Measurements from ENCODE around the gene SLC6A20. TPM values are rescaled to one million over a fixed set of nuclear protein-coding genes. Genes with fewer than 3 reads are reported as not detected.

The SLC6A20 gene
- total RNA-seq, 5 donors from 2014 or later (not counting 1 experiment from before 2014, with no cell fraction given), result 0.12 to 0.44 (median 0.24) TPM; not detected in 1

- Mint-ChIP-seq H3K9me3 (peaks cover 0 to 5% (median 2%) of the 10 kb centered on the region in 3 donors), H3K27ac (no peak overlapping the region), H3K36me3 (peaks cover 50% of the 10 kb centered on the region), H3K4me3 (no peak overlapping the region), H3K4me1 (peaks cover 0 to 6% (median 0%) of the 10 kb centered on the region in 3 donors), H3K27me3 (no peaks in the 10 kb centered on the region)
- ATAC-seq (replicated peaks in 1 of 4) (no peak), DNase-seq (no peak)
- Histone ChIP-seq H3K4me1 (ENCODE audit: control insufficient read depth in 1 of 2, extremely low read depth in 1 of 2, insufficient read depth in 2 of 2, low read length in 2 of 2) (no peaks in the 10 kb centered on the region), H3K27me3 (replicated peaks in 1 of 2; ENCODE audit: control insufficient read depth in 2 of 2, extremely low read depth in 1 of 2, insufficient read depth in 2 of 2, low read length in 1 of 2) (no peaks in the 10 kb centered on the region), H3K36me3 (ENCODE audit: control insufficient read depth in 2 of 2, extremely low read depth in 1 of 2, insufficient read depth in 1 of 2, low read length in 1 of 2) (peaks cover 4 to 6% of the 10 kb centered on the region in 2 donors), H3K4me3 (ENCODE audit: control insufficient read depth in 1 of 2, extremely low read depth in 1 of 2, low read length in 1 of 2) (no peak overlapping the region), H3K27ac (ENCODE audit: low read length) (no peak overlapping the region), H3K9me3 (no peaks in the 10 kb centered on the region)
- WGBS (ENCODE audit: insufficient coverage), result 78% methylated on average over 2 of the region's 2 CpGs
- ChIA-PET CTCF (no interaction called here), POLR2A (no interaction called here)
Measured at GRCh38 chr3:45819543-45819942, 23.2 kb upstream of the SLC6A20 start.

DNA sequence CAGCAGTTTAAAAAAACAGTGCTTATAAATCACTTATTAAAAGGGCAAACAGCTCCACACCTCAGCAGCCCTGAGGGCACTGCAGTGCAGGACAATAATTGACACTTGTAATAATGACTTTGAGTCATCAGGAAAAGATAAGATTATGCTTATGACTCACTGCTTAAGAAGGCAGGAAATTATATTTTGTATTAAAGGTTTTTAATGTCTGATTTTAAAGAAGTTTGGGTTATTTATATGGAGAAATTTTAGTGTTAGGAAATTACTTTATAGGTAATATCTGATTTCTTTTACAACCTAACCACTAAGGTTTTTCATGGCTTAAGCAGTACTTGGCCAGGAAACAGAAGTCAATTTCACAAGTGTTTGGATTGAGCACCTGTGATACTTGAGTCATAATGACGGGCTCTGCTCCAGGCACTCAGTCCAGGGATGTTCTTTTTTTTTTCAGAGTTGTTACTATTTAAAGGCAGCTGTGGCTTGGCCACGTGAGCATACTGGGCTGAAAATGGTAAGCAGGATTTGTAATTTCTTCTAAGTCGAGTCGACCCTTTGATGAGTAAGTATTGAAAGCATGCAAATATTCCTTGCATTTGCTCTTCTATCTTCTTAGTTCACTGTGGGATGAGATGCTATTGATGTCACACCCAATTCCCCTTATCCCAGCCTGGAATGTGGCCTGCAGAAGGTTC, 21.6 kb upstream of the SLC6A20 start:
- H3K27ac ChIP-seq (ENCODE audit: low read length), result no peak overlapping the region
- Mint-ChIP-seq H3K4me3 (no peak overlapping the region), H3K9me3 (peaks cover 0 to 5% (median 2%) of the 10 kb centered on the region in 3 donors), H3K4me1 (peaks cover 0 to 6% (median 0%) of the 10 kb centered on the region in 3 donors), H3K27ac (no peak overlapping the region), H3K36me3 (peaks cover 46% of the 10 kb centered on the region), H3K27me3 (no peaks in the 10 kb centered on the region)
- ChIA-PET CTCF (no interaction called here), POLR2A (no interaction called here)
- WGBS (ENCODE audit: insufficient coverage), result 0% methylated on average over 1 of the region's 4 CpGs
- no peaks in the 10 kb centered on the region for H3K9me3 ChIP-seq
- DNase-seq (no peak), ATAC-seq (replicated peaks in 1 of 4) (no peak)
- H3K4me1 ChIP-seq (ENCODE audit: control insufficient read depth in 1 of 2, extremely low read depth in 1 of 2, insufficient read depth in 2 of 2, low read length in 2 of 2), result no peaks in the 10 kb centered on the region
- H3K4me3 ChIP-seq (ENCODE audit: control insufficient read depth in 1 of 2, extremely low read depth in 1 of 2, low read length in 1 of 2), result no peak overlapping the region
- peaks cover 3 to 6% of the 10 kb centered on the region in 2 donors for H3K36me3 ChIP-seq (ENCODE audit: control insufficient read depth in 2 of 2, extremely low read depth in 1 of 2, insufficient read depth in 1 of 2, low read length in 1 of 2)
- no peaks in the 10 kb centered on the region for H3K27me3 ChIP-seq (replicated peaks in 1 of 2; ENCODE audit: control insufficient read depth in 2 of 2, extremely low read depth in 1 of 2, insufficient read depth in 2 of 2, low read length in 1 of 2)

GRCh38 chr3:45816544-45816943, 20.2 kb upstream of the SLC6A20 start:
- WGBS (ENCODE audit: insufficient coverage), result 90% methylated on average over 2 of the region's 3 CpGs
- no peak overlapping the region for H3K4me3 Mint-ChIP-seq
- Histone ChIP-seq H3K27ac (ENCODE audit: low read length) (no peak overlapping the region), H3K27me3 (replicated peaks in 1 of 2; ENCODE audit: control insufficient read depth in 2 of 2, extremely low read depth in 1 of 2, insufficient read depth in 2 of 2, low read length in 1 of 2) (no peaks in the 10 kb centered on the region), H3K36me3 (ENCODE audit: control insufficient read depth in 2 of 2, extremely low read depth in 1 of 2, insufficient read depth in 1 of 2, low read length in 1 of 2) (peaks cover under 1 to 6% of the 10 kb centered on the region in 2 donors), H3K4me1 (ENCODE audit: control insufficient read depth in 1 of 2, extremely low read depth in 1 of 2, insufficient read depth in 2 of 2, low read length in 2 of 2) (no peaks in the 10 kb centered on the region), H3K4me3 (ENCODE audit: control insufficient read depth in 1 of 2, extremely low read depth in 1 of 2, low read length in 1 of 2) (no peak overlapping the region), H3K9me3 (no peaks in the 10 kb centered on the region)
- H3K9me3 Mint-ChIP-seq, result peaks cover 0 to 5% (median 2%) of the 10 kb centered on the region in 3 donors
- peaks cover 0 to 6% (median 0%) of the 10 kb centered on the region in 3 donors for H3K4me1 Mint-ChIP-seq
- CTCF ChIA-PET, result interaction anchor here in 1 of 2 donors (0.6 kb wide), 1 partner anchor 743 kb away, joined by 3 read pairs; no protein-coding TSS in a partner anchor
- ATAC-seq (replicated peaks in 1 of 4) (no peak), DNase-seq (no peak)
- POLR2A ChIA-PET, result no interaction called here
- H3K27ac Mint-ChIP-seq, result no peak overlapping the region
- peaks cover 37% of the 10 kb centered on the region for H3K36me3 Mint-ChIP-seq
- H3K27me3 Mint-ChIP-seq, result no peaks in the 10 kb centered on the region

DNA sequence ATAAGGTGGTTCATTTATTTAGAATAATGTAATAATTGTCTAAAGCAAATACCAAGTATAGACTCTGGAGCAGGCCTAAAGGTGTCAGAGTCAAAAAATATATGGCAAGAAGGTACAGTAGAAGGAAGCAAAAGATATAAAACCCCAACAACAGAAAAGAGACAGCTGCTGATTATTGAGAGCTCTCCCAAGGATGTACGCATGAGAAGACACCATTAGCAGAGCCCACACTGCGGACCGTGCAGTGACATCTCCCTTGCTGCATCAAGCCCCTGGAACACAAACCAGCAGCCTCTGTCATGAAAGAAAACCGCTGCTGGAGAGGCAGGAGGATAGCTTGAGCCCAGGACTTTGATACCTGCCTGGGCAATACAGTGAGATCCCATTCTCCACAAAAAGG, 18.0 kb upstream of the SLC6A20 start:
- no peaks in the 10 kb centered on the region for H3K4me1 ChIP-seq (ENCODE audit: control insufficient read depth in 1 of 2, extremely low read depth in 1 of 2, insufficient read depth in 2 of 2, low read length in 2 of 2)
- no peak overlapping the region for H3K4me3 Mint-ChIP-seq
- no peak overlapping the region for H3K27ac ChIP-seq (ENCODE audit: low read length)
- peaks cover 0 to 5% (median 2%) of the 10 kb centered on the region in 3 donors for H3K9me3 Mint-ChIP-seq
- ATAC-seq (replicated peaks in 1 of 4), result no peak
- CTCF ChIA-PET, result no interaction called here
- H3K4me3 ChIP-seq (ENCODE audit: control insufficient read depth in 1 of 2, extremely low read depth in 1 of 2, low read length in 1 of 2), result no peak overlapping the region
- no peak for DNase-seq
- peaks cover 0 to 2% of the 10 kb centered on the region in 2 donors for H3K36me3 ChIP-seq (ENCODE audit: control insufficient read depth in 2 of 2, extremely low read depth in 1 of 2, insufficient read depth in 1 of 2, low read length in 1 of 2)
- H3K9me3 ChIP-seq, result no peaks in the 10 kb centered on the region
- H3K36me3 Mint-ChIP-seq, result peaks cover 22% of the 10 kb centered on the region
- H3K27me3 ChIP-seq (replicated peaks in 1 of 2; ENCODE audit: control insufficient read depth in 2 of 2, extremely low read depth in 1 of 2, insufficient read depth in 2 of 2, low read length in 1 of 2), result no peaks in the 10 kb centered on the region
- no peak overlapping the region for H3K27ac Mint-ChIP-seq
- WGBS (ENCODE audit: insufficient coverage), result 100% methylated on average over 3 of the region's 4 CpGs
- no peaks in the 10 kb centered on the region for H3K27me3 Mint-ChIP-seq
- peaks cover 0 to 6% (median 0%) of the 10 kb centered on the region in 3 donors for H3K4me1 Mint-ChIP-seq
- POLR2A ChIA-PET, result no interaction called here

DNA sequence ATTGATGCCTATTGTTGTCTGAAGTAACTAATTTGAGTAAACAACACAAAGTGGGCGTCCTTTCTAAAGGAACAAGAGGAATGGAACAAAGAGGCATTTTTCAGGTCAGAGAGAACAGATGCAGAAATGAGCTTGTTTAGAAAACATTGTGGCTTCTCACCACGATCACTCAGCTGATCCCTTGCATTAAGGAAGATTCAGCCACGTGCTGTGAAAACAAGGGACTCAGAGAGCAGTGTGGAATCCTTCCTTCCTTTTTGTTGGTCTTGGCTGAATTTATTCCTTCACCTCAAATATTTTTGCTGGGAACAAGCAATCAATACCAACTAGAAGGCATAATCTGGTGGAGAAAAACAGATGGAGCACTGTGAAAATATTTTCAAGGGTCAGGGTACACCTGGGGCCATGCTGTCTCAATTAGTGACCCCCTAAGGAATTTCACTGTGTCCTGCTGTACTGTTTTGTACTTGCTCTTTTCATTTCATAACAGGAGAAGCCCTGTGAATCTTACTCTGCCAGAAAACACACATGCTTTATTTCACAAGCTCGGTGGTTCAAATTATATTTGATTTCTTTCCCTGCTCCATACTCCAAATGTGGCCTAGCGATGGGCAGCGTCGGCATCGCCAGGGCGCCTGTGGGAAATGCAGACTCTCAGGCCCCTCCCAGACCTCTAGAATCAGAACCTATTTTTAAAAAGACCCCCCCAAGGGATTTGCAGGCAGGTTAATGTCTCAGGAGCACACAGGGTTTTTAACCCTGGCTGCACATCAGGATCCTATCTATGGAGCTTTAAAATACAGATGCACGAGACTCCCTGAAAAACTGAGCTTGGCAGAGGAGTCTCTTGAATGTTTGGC, 11.6 kb upstream of the SLC6A20 start:
- 93% methylated on average over 8 of the region's 10 CpGs for WGBS (ENCODE audit: insufficient coverage)
- H3K4me1 ChIP-seq (ENCODE audit: control insufficient read depth in 1 of 2, extremely low read depth in 1 of 2, insufficient read depth in 2 of 2, low read length in 2 of 2), result no peaks in the 10 kb centered on the region
- Mint-ChIP-seq H3K27ac (no peak overlapping the region), H3K9me3 (no peaks in the 10 kb centered on the region), H3K36me3 (peaks cover 5% of the 10 kb centered on the region), H3K27me3 (no peaks in the 10 kb centered on the region), H3K4me1 (peaks cover 7 to 13% (median 12%) of the 10 kb centered on the region in 3 donors), H3K4me3 (no peak overlapping the region)
- POLR2A ChIA-PET, result interaction anchor here (0.6 to 0.7 kb wide), 2 partner anchors 33 to 34 kb away, joined by 3 read pairs; no protein-coding TSS in a partner anchor
- H3K36me3 ChIP-seq (ENCODE audit: control insufficient read depth in 2 of 2, extremely low read depth in 1 of 2, insufficient read depth in 1 of 2, low read length in 1 of 2), result no peaks in the 10 kb centered on the region
- no peak overlapping the region for H3K27ac ChIP-seq (ENCODE audit: low read length)
- CTCF ChIA-PET, result no interaction called here
- H3K27me3 ChIP-seq (replicated peaks in 1 of 2; ENCODE audit: control insufficient read depth in 2 of 2, extremely low read depth in 1 of 2, insufficient read depth in 2 of 2, low read length in 1 of 2), result no peaks in the 10 kb centered on the region
- DNase-seq (no peak), ATAC-seq (replicated peaks in 1 of 4) (no peak)
- H3K4me3 ChIP-seq (ENCODE audit: control insufficient read depth in 1 of 2, extremely low read depth in 1 of 2, low read length in 1 of 2), result no peak overlapping the region
- H3K9me3 ChIP-seq, result no peaks in the 10 kb centered on the region

- CTCF ChIA-PET, result no interaction called here
- Mint-ChIP-seq H3K4me1 (peaks cover 7 to 13% (median 12%) of the 10 kb centered on the region in 3 donors), H3K27me3 (no peaks in the 10 kb centered on the region), H3K9me3 (no peaks in the 10 kb centered on the region), H3K4me3 (no peak overlapping the region), H3K36me3 (peaks cover 5% of the 10 kb centered on the region), H3K27ac (no peak overlapping the region)
- WGBS (ENCODE audit: insufficient coverage), result 100% methylated on average over 1 of the region's 3 CpGs
- Histone ChIP-seq H3K27ac (ENCODE audit: low read length) (no peak overlapping the region), H3K4me3 (ENCODE audit: control insufficient read depth in 1 of 2, extremely low read depth in 1 of 2, low read length in 1 of 2) (no peak overlapping the region), H3K4me1 (ENCODE audit: control insufficient read depth in 1 of 2, extremely low read depth in 1 of 2, insufficient read depth in 2 of 2, low read length in 2 of 2) (no peaks in the 10 kb centered on the region), H3K36me3 (ENCODE audit: control insufficient read depth in 2 of 2, extremely low read depth in 1 of 2, insufficient read depth in 1 of 2, low read length in 1 of 2) (no peaks in the 10 kb centered on the region), H3K9me3 (no peaks in the 10 kb centered on the region), H3K27me3 (replicated peaks in 1 of 2; ENCODE audit: control insufficient read depth in 2 of 2, extremely low read depth in 1 of 2, insufficient read depth in 2 of 2, low read length in 1 of 2) (no peaks in the 10 kb centered on the region)
- POLR2A ChIA-PET, result interaction anchor here in 1 of 2 donors (0.7 kb wide), 1 partner anchor 34 kb away, joined by 3 read pairs; no protein-coding TSS in a partner anchor
- DNase-seq (no peak), ATAC-seq (replicated peaks in 1 of 4) (no peak)
Measured at GRCh38 chr3:45807133-45807532, 10.8 kb upstream of the SLC6A20 start.
